Measurements from ENCODE around the gene GNAL.

The GNAL gene

GRCh38 chr18:11842562-11842961, 153.5 kb downstream of the GNAL start:
- TF ChIP-seq EZH2 (IDR thresholded peaks at IDR 0.05; ENCODE audit: borderline replicate concordance, low read depth, low read length, severe bottlenecking) (no peak), CTCF (IDR thresholded peaks at IDR 0.05; ENCODE audit: borderline replicate concordance, extremely low read depth, low read length, poor library complexity, severe bottlenecking) (no peak)
- Histone ChIP-seq H4K20me1 (ENCODE audit: insufficient read depth, low read length) (no peaks in the 10 kb centered on the region), H3K79me2 (ENCODE audit: insufficient read depth, low read length) (no peaks in the 10 kb centered on the region), H3K36me3 (ENCODE audit: insufficient read depth, low read length) (no peaks in the 10 kb centered on the region), H3K4me2 (ENCODE audit: insufficient read depth, low read length) (no peak overlapping the region), H3K4me3 (ENCODE audit: low read depth in 1 of 2, low read length in 2 of 2) (no peak overlapping the region), H3K27me3 (ENCODE audit: insufficient read depth, low read length, poor library complexity) (no peaks in the 10 kb centered on the region), H3K4me1 (ENCODE audit: insufficient read depth, low read length) (no peaks in the 10 kb centered on the region), H3K9me3 (ENCODE audit: insufficient read depth, low read length, severe bottlenecking) (no peaks in the 10 kb centered on the region), H3K9ac (ENCODE audit: low read depth, low read length) (no peak overlapping the region), H2AFZ (ENCODE audit: low read depth, low read length) (no peak overlapping the region), H3K27ac (ENCODE audit: low read length) (no peak overlapping the region)
- ATAC-seq (ENCODE audit: insufficient read depth, low read depth) = no peak
- no peak for DNase-seq

- no peaks in the 10 kb centered on the region for H3K9me3 ChIP-seq (ENCODE audit: insufficient read depth, low read length, severe bottlenecking)
- no peak overlapping the region for H3K9ac ChIP-seq (ENCODE audit: low read depth, low read length)
- DNase-seq (no peak), ATAC-seq (ENCODE audit: insufficient read depth, low read depth) (no peak)
- no peak overlapping the region for H3K4me3 ChIP-seq (ENCODE audit: low read depth in 1 of 2, low read length in 2 of 2)
- no peaks in the 10 kb centered on the region for H3K4me1 ChIP-seq (ENCODE audit: insufficient read depth, low read length)
- no peaks in the 10 kb centered on the region for H3K36me3 ChIP-seq (ENCODE audit: insufficient read depth, low read length)
- H2AFZ ChIP-seq (ENCODE audit: low read depth, low read length) = no peak overlapping the region
- no peaks in the 10 kb centered on the region for H4K20me1 ChIP-seq (ENCODE audit: insufficient read depth, low read length)
- no peaks in the 10 kb centered on the region for H3K79me2 ChIP-seq (ENCODE audit: insufficient read depth, low read length)
- no peak overlapping the region for H3K4me2 ChIP-seq (ENCODE audit: insufficient read depth, low read length)
- H3K27me3 ChIP-seq (ENCODE audit: insufficient read depth, low read length, poor library complexity) = no peaks in the 10 kb centered on the region
- H3K27ac ChIP-seq (ENCODE audit: low read length) = no peak overlapping the region
- TF ChIP-seq EZH2 (IDR thresholded peaks at IDR 0.05; ENCODE audit: borderline replicate concordance, low read depth, low read length, severe bottlenecking) = no peak
- TF ChIP-seq CTCF (IDR thresholded peaks at IDR 0.05; ENCODE audit: borderline replicate concordance, extremely low read depth, low read length, poor library complexity, severe bottlenecking) = no peak
Measured at GRCh38 chr18:11844436-11844835, 155.4 kb downstream of the GNAL start.

GRCh38 chr18:11845654-11846053, 156.6 kb downstream of the GNAL start:
- DNase-seq (no peak), ATAC-seq (ENCODE audit: insufficient read depth, low read depth) (no peak)
- H2AFZ ChIP-seq (ENCODE audit: low read depth, low read length) = no peak overlapping the region
- H3K79me2 ChIP-seq (ENCODE audit: insufficient read depth, low read length) = no peaks in the 10 kb centered on the region
- no peaks in the 10 kb centered on the region for H4K20me1 ChIP-seq (ENCODE audit: insufficient read depth, low read length)
- peaks cover 11% of the 10 kb centered on the region for H3K4me1 ChIP-seq (ENCODE audit: insufficient read depth, low read length)
- H3K27me3 ChIP-seq (ENCODE audit: insufficient read depth, low read length, poor library complexity) = no peaks in the 10 kb centered on the region
- no peak overlapping the region for H3K4me3 ChIP-seq (ENCODE audit: low read depth in 1 of 2, low read length in 2 of 2)
- no peak overlapping the region for H3K4me2 ChIP-seq (ENCODE audit: insufficient read depth, low read length)
- no peaks in the 10 kb centered on the region for H3K9me3 ChIP-seq (ENCODE audit: insufficient read depth, low read length, severe bottlenecking)
- no peak for TF ChIP-seq CTCF (IDR thresholded peaks at IDR 0.05; ENCODE audit: borderline replicate concordance, extremely low read depth, low read length, poor library complexity, severe bottlenecking)
- no peak for TF ChIP-seq EZH2 (IDR thresholded peaks at IDR 0.05; ENCODE audit: borderline replicate concordance, low read depth, low read length, severe bottlenecking)
- H3K27ac ChIP-seq (ENCODE audit: low read length) = no peak overlapping the region
- H3K36me3 ChIP-seq (ENCODE audit: insufficient read depth, low read length) = no peaks in the 10 kb centered on the region
- no peak overlapping the region for H3K9ac ChIP-seq (ENCODE audit: low read depth, low read length)

DNA sequence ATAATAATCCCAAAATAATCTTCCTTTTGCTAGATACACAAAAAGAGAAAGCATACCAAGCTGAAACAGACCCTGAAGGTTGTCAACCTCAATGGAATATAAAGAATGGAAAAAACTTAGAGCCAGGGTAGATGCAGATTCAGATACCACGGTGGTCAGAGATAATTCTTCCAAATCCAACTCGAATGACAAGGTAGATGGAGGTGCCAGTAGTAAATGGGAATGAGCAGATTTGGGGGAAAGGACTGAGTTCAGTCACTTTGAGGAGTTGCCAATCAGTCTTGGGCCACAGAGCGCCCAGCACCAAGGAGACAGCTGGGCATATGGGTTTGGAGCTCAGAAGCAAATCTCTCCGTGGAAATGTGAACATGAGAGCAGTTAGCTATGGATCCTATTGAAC, 158.7 kb downstream of the GNAL start:
- H3K9me3 ChIP-seq (ENCODE audit: insufficient read depth, low read length, severe bottlenecking) = no peaks in the 10 kb centered on the region
- H2AFZ ChIP-seq (ENCODE audit: low read depth, low read length) = no peak overlapping the region
- H3K4me1 ChIP-seq (ENCODE audit: insufficient read depth, low read length) = peaks cover 21% of the 10 kb centered on the region
- ATAC-seq (ENCODE audit: insufficient read depth, low read depth) (no peak), DNase-seq (no peak)
- H3K4me2 ChIP-seq (ENCODE audit: insufficient read depth, low read length) = no peak overlapping the region
- H3K9ac ChIP-seq (ENCODE audit: low read depth, low read length) = no peak overlapping the region
- TF ChIP-seq EZH2 (IDR thresholded peaks at IDR 0.05; ENCODE audit: borderline replicate concordance, low read depth, low read length, severe bottlenecking) = no peak
- TF ChIP-seq CTCF (IDR thresholded peaks at IDR 0.05; ENCODE audit: borderline replicate concordance, extremely low read depth, low read length, poor library complexity, severe bottlenecking) = no peak
- peaks cover 16% of the 10 kb centered on the region for H3K79me2 ChIP-seq (ENCODE audit: insufficient read depth, low read length)
- peaks cover 6% of the 10 kb centered on the region; the same call in 1 of the 2 replicates for H4K20me1 ChIP-seq (ENCODE audit: insufficient read depth, low read length)
- H3K27ac ChIP-seq (ENCODE audit: low read length) = no peak overlapping the region
- H3K27me3 ChIP-seq (ENCODE audit: insufficient read depth, low read length, poor library complexity) = no peaks in the 10 kb centered on the region
- H3K36me3 ChIP-seq (ENCODE audit: insufficient read depth, low read length) = no peaks in the 10 kb centered on the region; the same call in 1 of the 2 replicates
- no peak overlapping the region for H3K4me3 ChIP-seq (ENCODE audit: low read depth in 1 of 2, low read length in 2 of 2)

Data from DND-41 (cell line).